ENCODE data around the gene ARFRP1. TPM values are rescaled to one million over a fixed set of nuclear protein-coding genes. Genes with fewer than 3 reads are reported as not detected.
A peak's percentile ranks its signal among the peaks of the same experiment; 100 is the strongest.

Gene ARFRP1
- total and polyA plus RNA-seq, 2 of the 13 experiments (the other 11 are each of a cell fraction or from before 2014, with no cell fraction given): 32.0 to 51.1 TPM

DNA sequence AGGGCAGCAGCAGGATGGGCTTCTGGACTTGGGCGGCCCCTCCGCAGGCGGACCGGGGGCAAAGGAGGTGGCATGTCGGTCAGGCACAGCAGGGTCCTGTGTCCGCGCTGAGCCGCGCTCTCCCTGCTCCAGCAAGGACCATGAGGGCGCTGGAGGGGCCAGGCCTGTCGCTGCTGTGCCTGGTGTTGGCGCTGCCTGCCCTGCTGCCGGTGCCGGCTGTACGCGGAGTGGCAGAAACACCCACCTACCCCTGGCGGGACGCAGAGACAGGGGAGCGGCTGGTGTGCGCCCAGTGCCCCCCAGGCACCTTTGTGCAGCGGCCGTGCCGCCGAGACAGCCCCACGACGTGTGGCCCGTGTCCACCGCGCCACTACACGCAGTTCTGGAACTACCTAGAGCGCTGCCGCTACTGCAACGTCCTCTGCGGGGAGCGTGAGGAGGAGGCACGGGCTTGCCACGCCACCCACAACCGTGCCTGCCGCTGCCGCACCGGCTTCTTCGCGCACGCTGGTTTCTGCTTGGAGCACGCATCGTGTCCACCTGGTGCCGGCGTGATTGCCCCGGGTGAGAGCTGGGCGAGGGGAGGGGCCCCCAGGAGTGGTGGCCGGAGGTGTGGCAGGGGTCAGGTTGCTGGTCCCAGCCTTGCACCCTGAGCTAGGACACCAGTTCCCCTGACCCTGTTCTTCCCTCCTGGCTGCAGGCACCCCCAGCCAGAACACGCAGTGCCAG is 11.0 kb downstream of the ARFRP1 start, which contains the start of gene TNFRSF6B (continued):
- TF ChIP-seq, protein P1, sequence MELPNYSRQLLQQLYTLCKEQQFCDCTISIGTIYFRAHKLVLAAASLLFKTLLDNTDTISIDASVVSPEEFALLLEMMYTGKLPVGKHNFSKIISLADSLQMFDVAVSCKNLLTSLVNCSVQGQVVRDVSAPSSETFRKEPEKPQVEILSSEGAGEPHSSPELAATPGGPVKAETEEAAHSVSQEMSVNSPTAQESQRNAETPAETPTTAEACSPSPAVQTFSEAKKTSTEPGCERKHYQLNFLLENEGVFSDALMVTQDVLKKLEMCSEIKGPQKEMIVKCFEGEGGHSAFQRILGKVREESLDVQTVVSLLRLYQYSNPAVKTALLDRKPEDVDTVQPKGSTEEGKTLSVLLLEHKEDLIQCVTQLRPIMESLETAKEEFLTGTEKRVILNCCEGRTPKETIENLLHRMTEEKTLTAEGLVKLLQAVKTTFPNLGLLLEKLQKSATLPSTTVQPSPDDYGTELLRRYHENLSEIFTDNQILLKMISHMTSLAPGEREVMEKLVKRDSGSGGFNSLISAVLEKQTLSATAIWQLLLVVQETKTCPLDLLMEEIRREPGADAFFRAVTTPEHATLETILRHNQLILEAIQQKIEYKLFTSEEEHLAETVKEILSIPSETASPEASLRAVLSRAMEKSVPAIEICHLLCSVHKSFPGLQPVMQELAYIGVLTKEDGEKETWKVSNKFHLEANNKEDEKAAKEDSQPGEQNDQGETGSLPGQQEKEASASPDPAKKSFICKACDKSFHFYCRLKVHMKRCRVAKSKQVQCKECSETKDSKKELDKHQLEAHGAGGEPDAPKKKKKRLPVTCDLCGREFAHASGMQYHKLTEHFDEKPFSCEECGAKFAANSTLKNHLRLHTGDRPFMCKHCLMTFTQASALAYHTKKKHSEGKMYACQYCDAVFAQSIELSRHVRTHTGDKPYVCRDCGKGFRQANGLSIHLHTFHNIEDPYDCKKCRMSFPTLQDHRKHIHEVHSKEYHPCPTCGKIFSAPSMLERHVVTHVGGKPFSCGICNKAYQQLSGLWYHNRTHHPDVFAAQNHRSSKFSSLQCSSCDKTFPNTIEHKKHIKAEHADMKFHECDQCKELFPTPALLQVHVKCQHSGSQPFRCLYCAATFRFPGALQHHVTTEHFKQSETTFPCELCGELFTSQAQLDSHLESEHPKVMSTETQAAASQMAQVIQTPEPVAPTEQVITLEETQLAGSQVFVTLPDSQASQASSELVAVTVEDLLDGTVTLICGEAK (IDR thresholded peaks at IDR 0.05): no peak
- TF ChIP-seq, protein P1 (CRISPR knock-in tag; IDR thresholded peaks at IDR 0.05): peak; percentile 21; the same call in 1 of the 2 replicates
- TF ChIP-seq POLR2AphosphoS2 (IDR thresholded peaks at IDR 0.05; ENCODE audit: low read depth, low read length): no peak
- TF ChIP-seq FOXK2 (IDR thresholded peaks at IDR 0.05): no peak
- peak; percentile 74 for TF ChIP-seq DR1 (CRISPR knock-in tag; IDR thresholded peaks at IDR 0.05)
- no peak for TF ChIP-seq ZNF792 (CRISPR knock-in tag; IDR thresholded peaks at IDR 0.05)
- no peak for TF ChIP-seq ZNF232 (CRISPR knock-in tag; IDR thresholded peaks at IDR 0.05; ENCODE audit: borderline replicate concordance)
- TF ChIP-seq ZMYM4 (CRISPR knock-in tag; IDR thresholded peaks at IDR 0.05): 0 out of 2 replicates have a peak, but pooled peaks have one; percentile 37
- no peak for TF ChIP-seq KLF12 (CRISPR knock-in tag; IDR thresholded peaks at IDR 0.05; ENCODE audit: borderline replicate concordance)
- TF ChIP-seq ZNF737 (CRISPR knock-in tag; IDR thresholded peaks at IDR 0.05; ENCODE audit: borderline replicate concordance): peak; percentile 24; the same call in 1 of the 2 replicates
- TF ChIP-seq, protein P2, sequence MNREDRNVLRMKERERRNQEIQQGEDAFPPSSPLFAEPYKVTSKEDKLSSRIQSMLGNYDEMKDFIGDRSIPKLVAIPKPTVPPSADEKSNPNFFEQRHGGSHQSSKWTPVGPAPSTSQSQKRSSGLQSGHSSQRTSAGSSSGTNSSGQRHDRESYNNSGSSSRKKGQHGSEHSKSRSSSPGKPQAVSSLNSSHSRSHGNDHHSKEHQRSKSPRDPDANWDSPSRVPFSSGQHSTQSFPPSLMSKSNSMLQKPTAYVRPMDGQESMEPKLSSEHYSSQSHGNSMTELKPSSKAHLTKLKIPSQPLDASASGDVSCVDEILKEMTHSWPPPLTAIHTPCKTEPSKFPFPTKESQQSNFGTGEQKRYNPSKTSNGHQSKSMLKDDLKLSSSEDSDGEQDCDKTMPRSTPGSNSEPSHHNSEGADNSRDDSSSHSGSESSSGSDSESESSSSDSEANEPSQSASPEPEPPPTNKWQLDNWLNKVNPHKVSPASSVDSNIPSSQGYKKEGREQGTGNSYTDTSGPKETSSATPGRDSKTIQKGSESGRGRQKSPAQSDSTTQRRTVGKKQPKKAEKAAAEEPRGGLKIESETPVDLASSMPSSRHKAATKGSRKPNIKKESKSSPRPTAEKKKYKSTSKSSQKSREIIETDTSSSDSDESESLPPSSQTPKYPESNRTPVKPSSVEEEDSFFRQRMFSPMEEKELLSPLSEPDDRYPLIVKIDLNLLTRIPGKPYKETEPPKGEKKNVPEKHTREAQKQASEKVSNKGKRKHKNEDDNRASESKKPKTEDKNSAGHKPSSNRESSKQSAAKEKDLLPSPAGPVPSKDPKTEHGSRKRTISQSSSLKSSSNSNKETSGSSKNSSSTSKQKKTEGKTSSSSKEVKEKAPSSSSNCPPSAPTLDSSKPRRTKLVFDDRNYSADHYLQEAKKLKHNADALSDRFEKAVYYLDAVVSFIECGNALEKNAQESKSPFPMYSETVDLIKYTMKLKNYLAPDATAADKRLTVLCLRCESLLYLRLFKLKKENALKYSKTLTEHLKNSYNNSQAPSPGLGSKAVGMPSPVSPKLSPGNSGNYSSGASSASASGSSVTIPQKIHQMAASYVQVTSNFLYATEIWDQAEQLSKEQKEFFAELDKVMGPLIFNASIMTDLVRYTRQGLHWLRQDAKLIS (CRISPR knock-in tag; IDR thresholded peaks at IDR 0.05): no peak
- TF ChIP-seq, protein P3, sequence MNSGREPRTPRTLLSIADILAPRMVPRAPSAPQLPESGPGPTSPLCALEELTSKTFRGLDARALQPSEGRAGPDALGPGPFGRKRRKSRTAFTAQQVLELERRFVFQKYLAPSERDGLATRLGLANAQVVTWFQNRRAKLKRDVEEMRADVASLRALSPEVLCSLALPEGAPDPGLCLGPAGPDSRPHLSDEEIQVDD (CRISPR knock-in tag; IDR thresholded peaks at IDR 0.05; ENCODE audit: borderline replicate concordance): peak; percentile 79
- peak; percentile 42; the same call in 1 of the 2 replicates for TF ChIP-seq SIN3A (IDR thresholded peaks at IDR 0.05; ENCODE audit: borderline replicate concordance, low read depth, low read length)
- no peak for TF ChIP-seq BRCA1 (CRISPR knock-in tag; IDR thresholded peaks at IDR 0.05)
- TF ChIP-seq ZNF441 (CRISPR knock-in tag; IDR thresholded peaks at IDR 0.05; ENCODE audit: borderline replicate concordance): no peak
- TF ChIP-seq ZNF841 (CRISPR knock-in tag; IDR thresholded peaks at IDR 0.05; ENCODE audit: borderline replicate concordance): no peak
